Stimulated activated CD8-positive, alpha-beta memory T cell treated with anti-CD3 and anti-CD28 coated beads, Interleukin-7, amount 100 ng/mL, for 1 hour (primary cell): Measurements from ENCODE around the gene WDR82.

ENCODE experiments used
- DNase-seq, 2 donors: peaks; one replicate each; pipeline ENCODE4 v3.0.0-alpha.2; 2020; ENCODE audit warnings: low read depth in 2 of 2

The WDR82 gene

DNA sequence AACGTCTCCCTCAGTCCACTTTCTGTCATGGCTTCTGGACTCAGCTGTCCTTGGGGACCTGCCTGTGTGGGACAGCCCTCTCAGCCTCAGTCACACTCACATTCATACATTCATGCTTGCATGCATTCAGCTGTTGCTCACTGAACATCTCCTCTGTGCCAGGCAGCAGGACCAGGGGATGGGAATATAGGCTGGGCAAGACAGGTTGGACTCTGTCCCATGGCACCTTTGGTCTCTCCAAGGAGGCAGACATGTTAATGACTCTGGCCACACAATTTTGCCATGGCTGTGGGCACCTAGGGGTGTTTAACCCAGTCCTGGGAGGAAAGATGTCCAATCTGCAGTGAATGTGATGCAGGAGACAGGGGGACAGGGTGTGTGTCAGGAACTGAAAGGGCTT, 29.9 kb upstream of the WDR82 start:
- no peak for DNase-seq

GRCh38 chr3:52306978-52307377, 28.5 kb upstream of the WDR82 start:
- no peak for DNase-seq

DNA sequence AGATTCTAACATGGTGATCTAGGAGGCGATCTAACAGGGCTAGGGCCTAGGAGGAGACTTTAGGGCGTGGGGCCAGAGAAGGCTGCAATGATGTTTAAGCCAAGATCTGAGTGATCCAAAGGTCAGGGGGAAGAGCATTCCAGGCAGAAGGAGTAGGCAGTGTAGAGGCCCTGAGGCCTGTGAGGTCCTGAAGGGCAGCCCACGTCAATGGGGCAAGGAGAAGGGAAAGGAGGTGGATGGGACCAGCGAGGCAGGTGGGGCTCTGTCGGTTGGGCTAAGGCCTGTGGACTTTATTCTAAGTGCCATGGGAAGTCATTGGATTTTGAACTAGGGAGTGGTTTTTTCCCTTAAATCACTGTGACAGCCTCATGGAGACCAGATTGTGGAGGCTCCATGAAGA, 27.5 kb upstream of the WDR82 start:
- DNase-seq: no peak

DNA sequence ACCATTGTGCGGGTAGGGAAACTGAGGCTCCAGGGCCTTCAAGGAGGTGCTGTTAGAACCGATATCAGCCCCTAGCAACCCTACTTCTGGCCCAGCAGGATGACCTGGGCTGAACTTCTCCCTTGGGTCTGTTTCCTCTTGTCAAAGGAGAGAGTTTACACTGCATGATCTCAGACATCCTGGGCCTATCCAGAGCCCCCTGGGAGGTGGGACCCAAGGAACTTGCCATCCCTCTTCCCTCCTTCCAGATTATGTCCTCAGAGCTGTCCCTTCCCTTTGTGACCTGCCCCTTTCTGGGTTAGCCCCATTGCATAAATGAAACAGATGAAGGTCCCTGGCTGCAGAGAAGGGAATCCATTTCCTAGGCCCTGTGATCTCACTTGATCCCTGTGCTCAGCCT, 25.4 kb upstream of the WDR82 start:
- DNase-seq: no peak

- DNase-seq: no peak
Measured at GRCh38 chr3:52302426-52303145, 24.1 kb upstream of the WDR82 start.

DNA sequence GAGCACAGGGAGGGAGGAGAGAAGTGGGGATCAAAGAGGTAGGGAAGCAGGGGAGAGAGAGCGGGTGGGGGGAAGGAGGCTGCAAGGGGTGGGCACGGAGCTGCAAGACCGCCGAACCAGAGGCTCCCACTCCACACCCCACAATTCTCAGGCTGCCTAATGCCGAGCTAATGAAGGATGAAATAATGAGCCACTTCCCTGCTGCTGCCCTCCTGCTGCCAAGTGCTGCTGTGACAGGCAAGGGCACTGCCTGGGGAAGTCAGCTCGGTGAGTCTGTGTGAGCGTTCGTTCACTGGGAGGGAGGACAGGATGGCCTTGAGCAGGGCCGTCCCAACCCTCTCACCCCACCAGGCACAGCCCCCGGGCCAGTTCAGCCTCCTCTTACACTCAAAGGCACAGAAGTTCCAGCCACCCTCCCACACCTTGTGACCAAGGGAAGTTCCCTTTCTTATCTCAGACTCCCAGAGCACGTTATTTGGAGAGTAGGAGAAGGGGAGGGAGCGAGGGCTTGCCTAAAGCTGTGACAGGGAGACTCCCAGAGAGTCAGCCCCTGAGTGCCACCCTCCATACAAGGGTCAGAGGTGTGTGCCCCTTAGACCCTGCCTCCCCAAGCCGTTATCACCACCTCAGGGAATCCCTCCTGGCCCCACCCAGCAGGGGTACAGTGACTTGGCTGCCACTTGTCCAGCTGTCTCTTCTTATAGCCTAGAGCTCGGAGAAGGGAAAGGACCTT, 21.6 kb upstream of the WDR82 start:
- no peak for DNase-seq

GRCh38 chr3:52299247-52299878, 20.9 kb upstream of the WDR82 start:
- no peak for DNase-seq

GRCh38 chr3:52298149-52299098, 20.0 kb upstream of the WDR82 start:
- DNase-seq: no peak

DNA sequence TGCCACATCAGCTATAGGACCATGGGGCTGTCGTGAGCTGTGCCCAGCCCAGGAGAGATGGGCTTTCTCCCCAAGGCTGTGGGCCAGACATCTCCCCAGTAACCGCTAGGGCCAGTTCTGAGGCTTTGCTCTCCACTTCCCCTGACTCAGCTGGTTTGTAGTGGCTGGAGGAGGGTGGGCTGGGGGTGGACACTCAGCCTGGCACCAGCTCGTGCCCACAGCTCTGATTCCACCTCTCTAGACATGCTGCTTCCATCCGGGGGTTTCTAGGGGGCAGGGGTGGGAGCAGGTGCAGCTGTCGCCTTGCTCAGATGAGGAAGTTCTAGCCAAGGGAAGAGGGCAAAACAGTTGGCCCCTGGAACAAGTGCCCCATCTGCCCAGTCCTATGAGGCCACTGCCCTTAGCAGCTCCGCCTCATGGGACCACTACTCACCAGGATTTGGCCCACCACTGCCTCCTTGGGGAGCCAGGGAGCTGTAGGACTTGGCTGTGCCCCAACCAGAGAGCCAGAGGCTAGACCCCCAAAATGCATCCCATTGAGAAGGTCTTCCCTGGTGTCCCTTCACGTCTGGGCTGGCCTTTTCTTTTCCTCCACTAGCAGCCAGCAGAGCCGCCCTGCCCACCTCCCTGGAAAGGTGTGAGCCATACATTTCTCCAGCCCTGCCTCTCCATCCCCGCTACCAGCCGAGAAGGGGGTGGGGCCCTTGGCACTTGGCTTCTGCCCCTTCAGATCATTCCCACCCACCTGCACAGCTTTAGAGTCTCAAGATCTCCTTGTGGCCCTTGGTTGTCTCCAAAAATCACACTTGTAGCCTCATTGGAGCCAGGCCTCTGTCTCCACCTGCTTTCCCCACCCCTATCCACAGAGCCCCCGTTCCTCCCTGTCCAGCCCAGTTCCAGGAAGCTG, 19.0 kb upstream of the WDR82 start:
- DNase-seq: no peak

DNA sequence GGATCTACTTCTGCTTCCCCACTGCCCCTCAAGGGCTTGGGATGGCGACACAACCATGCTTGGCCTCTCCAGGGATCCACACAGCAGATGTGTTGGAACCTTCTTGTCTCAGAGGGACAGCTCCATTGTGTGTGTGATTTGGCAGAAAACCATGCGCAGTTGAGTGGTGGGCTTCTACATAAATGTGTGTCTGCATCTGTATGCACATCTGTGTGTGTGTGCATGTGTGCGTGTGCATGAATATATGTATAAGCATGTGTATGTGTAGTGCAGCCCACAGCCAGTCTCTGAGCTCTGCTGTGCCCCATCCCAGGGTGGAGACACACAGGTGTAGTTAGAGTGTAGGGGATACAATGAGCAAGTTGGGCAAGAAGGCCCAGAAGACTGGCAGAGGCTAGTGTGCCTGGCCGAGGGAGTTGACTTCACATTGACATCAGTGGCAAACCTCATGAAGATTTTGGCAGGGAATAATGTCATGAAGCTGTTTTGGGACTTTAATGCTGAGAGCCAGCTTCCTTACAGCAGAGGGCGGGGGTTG, 17.3 kb upstream of the WDR82 start:
- no peak for DNase-seq

DNA sequence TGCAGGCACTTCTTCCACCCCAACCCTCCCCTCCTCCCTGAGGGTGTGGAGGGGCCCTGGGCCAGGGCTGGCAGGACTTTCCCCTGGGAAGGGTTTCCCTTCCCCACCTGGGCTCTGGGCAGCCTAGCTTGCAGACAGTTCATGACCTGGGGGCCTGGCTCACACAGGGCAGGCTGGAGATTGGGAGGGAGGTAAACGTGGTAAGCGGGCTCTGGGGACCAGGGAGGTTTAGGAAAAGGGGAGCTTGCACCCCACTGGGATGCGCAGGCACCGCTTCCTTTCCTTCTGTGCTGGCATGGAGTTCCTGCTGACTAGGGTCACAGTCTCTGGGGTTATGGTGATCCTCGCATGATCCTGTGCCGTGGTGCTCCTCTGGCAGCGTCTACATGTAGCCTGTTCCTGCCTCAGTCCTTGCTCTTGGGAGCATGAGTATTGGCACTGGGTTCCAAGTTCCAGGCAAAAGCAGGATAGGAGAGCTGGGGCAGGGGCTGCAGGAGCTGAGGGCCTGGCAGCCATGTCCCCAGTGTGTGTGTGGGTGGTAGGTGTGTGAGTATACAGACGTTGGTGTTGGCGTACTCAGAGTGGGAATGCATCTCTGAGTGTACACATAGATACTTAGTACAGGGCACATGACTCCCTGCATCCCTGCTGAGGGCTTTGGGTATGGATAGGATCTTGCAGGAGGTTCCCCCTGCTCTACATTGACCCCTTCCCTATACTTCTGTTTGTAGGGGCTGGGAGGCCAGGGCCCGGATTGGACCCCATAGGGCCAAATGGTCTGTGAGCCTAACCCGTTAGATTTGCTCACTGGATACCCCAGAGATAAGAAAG, 16.1 kb upstream of the WDR82 start:
- DNase-seq: no peak

DNA sequence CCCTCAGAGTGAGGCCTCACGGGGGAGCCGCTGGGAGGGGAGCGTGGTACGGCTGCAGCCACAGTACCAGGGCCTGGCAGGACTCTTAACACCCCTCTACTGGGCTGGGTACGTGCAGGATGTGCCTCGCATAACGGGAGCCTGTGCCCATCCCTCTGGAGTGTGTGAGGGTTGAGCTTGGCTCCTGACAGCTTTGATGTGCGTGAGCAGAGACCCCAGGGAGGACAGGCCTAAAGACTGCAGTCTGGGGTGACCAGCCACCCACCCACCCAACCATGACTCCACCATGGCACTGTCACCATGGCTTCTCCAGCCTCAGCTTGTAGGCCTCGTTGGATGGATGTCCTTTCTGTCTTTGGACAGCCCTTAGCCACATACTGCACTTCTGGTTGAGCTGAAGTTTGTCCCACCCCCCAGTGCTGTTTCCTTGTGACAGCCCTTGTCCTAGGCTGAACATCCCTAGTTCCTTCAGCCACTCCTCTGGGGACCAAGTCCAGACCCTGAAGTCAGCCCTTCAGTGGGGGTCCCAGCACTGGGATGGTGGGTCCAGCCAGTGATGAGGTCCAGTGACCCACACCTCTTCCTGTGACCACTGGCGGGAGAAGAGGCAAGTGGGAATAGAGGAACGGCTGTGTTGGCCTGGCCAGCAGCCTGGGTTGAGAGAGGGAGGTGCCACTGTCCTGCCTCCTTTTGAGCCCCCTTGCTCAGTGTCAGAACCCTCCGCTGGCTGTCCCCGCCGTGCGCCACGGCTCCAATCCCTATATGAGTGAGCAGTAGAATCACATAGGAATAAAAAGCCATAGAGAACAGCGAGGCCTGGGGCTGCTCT, 15.3 kb upstream of the WDR82 start:
- DNase-seq: no peak

DNA sequence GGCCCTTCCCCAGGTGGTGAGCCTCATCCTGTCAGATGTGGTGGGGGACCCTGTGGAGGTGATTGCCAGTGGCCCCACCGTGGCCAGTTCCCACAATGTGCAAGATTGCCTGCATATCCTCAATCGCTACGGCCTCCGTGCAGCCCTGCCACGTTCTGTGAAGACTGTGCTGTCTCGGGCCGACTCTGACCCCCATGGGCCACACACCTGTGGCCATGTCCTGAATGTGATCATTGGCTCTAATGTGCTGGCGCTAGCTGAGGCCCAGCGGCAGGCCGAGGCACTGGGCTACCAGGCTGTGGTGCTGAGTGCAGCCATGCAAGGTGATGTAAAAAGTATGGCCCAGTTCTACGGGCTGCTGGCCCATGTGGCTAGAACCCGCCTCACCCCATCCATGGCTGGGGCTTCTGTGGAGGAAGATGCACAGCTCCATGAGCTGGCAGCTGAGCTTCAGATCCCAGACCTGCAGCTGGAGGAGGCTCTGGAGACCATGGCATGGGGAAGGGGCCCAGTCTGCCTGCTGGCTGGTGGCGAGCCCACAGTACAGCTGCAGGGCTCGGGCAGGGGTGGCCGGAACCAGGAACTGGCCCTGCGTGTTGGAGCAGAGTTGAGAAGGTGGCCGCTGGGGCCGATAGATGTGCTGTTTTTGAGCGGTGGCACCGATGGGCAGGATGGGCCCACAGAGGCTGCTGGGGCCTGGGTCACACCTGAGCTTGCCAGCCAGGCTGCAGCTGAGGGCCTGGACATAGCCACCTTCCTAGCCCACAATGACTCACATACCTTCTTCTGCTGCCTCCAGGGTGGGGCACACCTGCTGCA, 14.0 kb upstream of the WDR82 start:
- no peak for DNase-seq

DNA sequence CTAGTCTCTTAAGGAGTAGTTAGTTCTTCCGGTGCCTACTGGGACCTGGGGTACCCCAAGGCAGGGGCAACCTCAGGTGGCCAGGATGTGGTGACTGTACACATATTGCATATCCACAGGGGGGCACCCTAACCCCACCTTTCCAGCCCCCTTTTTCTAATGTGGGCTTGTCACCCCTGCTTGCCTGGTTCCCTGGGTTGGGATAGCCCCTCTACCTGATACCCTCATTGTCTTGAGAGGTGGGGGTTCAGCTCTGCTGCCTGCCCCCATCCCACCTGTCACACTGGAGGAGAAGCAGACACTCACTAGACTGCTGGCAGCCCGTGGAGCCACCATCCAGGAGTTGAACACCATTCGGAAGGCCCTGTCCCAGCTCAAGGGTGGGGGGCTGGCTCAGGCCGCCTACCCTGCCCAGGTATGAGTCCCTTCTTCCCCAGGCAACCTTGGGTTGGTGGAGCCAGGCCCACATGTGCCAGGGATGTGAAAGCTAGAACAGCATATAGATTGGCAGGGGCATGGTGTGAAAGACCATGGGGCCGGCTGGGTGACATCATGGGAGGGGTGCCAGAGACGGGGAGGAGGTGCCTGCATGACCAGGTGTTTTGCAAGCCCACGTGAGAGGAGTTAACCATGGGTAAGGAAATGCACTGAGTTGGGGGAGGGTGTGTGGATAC, 13.2 kb upstream of the WDR82 start:
- DNase-seq: no peak

- no peak for DNase-seq
Measured at GRCh38 chr3:52290596-52291507, 12.4 kb upstream of the WDR82 start.
